ENCODE measurements around the gene KLHL17.
A peak's percentile ranks its signal among the peaks of the same experiment; 100 is the strongest.

Gene KLHL17

GRCh38 chr1:921011-921837 is 39.2 kb upstream of the KLHL17 start:
- intact Hi-C loops (cut with DNase I) = no loop called here
- DNase-seq = peak in 7 of 10 donors; percentile 31 to 82 (median 56)

GRCh38 chr1:923131-923990 is 37.0 kb upstream of the KLHL17 start, which contains the start of gene SAMD11:
SAMD11 (plus strand) TSS chr1:923923; CDS start chr1:924432, 509 bp downstream.
- peak; percentile 69 to 97 (median 82) for DNase-seq
- intact Hi-C loops (cut with DNase I) = no loop called here

GRCh38 chr1:923991-924655 is 36.3 kb upstream of the KLHL17 start:
- intact Hi-C loops (cut with DNase I) = no loop called here
- no peak for DNase-seq

GRCh38 chr1:924656-925560 is 35.5 kb upstream of the KLHL17 start:
- no peak for DNase-seq
- intact Hi-C loops (cut with DNase I) = no loop called here

DNA sequence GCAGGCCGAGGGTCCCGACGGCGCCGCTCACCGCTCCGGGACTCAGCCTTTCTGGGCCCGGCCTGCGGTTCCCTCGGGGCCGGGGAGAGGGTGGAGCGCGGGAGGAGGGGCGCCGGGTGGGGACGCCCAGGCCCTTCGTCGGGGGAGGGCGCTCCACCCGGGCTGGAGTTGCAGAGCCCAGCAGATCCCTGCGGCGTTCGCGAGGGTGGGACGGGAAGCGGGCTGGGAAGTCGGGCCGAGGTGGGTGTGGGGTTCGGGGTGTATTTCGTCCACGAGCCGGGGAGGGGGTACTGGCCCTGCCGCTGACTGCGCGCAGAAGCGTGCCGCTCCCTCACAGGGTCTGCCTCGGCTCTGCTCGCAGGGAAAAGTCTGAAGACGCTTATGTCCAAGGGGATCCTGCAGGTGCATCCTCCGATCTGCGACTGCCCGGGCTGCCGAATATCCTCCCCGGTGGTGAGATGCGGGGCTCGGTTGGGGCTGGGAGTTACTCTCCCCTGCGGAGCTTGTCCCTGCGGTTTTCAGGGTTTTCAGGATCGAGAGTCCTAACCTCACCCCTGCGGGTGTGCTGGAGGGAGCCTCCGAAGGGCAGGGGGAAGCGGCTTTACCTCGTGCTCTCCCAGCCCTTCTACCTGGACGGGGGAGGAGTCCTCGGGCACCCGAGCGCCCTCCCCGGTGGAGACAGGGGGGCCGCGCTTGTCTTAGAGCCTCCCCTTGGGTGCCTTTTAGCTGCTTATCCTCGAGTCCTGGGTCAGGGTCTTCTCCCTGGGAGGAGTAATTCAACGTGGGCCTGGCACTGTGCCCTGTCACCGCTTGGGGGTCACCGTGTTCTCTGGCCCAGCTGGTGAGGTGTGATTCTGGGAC is 34.6 kb upstream of the KLHL17 start:
- intact Hi-C loops (cut with DNase I) = no loop called here

DNA sequence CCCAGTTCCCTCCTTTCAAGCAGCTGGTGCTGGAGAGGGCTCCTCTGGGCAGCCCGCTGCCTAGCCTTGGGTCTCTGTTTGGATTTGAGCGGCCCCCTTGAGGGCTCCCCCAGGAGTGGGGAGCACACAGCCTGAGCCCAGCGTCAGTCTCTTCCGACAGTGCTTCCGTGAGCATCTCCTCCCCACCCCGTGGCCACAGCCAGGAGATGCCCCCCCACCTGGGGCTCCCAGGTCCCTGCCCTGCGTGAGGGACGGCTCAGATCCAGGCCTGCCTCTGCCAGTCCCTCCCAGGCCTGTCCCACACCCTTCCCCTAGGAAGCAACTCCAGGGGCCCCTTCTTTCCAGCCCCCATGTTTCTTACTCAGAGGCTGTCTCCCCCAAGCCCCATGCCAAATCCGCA is 33.1 kb upstream of the KLHL17 start:
- intact Hi-C loops (cut with DNase I) = no loop called here
- DNase-seq = no peak

More for the DNA sequence above, 34.6 kb upstream of the KLHL17 start:
- DNase-seq = no peak

- no peak for DNase-seq
- intact Hi-C loops (cut with DNase I) = no loop called here
These were observed 32.6 kb upstream of the KLHL17 start for GRCh38 chr1:927748-928147.

GRCh38 chr1:928825-929661 is 31.3 kb upstream of the KLHL17 start:
- DNase-seq = no peak

DNA sequence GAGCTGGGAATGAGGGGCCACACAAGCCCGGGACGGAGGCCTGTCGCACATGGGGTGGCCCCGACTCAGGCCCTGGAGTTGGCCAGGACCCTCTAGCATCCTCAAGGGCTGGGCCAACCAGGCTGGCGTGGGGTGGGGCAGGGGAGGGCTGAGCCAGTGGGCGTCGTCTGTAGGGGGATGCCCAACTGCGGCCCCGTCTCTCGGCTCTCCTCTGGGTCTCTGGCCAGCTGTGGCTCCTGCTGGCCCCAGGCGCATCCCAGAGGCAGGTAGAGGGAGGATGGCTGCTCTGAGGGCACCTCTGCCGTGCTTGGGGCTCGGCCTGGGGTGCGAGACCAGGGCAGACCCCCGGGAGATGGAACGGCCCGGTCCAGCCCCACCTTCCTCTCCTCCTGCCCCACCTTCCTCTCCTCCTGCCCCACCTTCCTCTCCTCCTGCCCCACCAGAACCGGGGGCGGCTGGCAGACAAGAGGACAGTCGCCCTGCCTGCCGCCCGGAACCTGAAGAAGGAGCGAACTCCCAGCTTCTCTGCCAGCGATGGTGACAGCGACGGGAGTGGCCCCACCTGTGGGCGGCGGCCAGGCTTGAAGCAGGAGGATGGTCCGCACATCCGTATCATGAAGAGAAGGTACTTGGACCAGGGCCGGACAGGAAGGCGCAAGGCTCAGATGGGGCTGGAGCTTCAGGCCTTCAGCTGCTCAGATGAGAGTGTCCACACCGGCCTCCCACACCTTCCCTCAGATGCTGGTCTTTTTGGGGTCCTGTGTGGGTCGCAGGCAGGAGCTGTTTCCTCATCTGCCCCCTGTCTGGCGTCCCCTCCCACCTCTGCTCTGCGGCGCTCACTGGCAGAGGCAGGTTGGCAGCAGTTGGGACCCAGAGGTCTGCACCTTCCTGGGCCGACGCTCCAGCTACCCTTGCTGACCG is 30.4 kb upstream of the KLHL17 start:
- intact Hi-C loops (cut with DNase I) = no loop called here
- DNase-seq = no peak

More at GRCh38 chr1:928825-929661, 31.3 kb upstream of the KLHL17 start:
- intact Hi-C loops (cut with DNase I) = no loop called here

GRCh38 chr1:930633-931138 is 29.7 kb upstream of the KLHL17 start:
- DNase-seq = no peak
- intact Hi-C loops (cut with DNase I) = no loop called here

- intact Hi-C loops (cut with DNase I) = no loop called here
- DNase-seq = no peak
These were observed 28.8 kb upstream of the KLHL17 start for GRCh38 chr1:931380-932172.

GRCh38 chr1:932173-932510 is 28.2 kb upstream of the KLHL17 start:
- intact Hi-C loops (cut with DNase I) = no loop called here
- DNase-seq = no peak

GRCh38 chr1:932776-933602 is 27.4 kb upstream of the KLHL17 start:
- intact Hi-C loops (cut with DNase I) = no loop called here
- no peak for DNase-seq

- no peak for DNase-seq
These were observed 26.8 kb upstream of the KLHL17 start for GRCh38 chr1:933603-933940.

GRCh38 chr1:934991-935750 is 25.2 kb upstream of the KLHL17 start:
- DNase-seq = no peak
- intact Hi-C loops (cut with DNase I) = no loop called here

More at GRCh38 chr1:933603-933940, 26.8 kb upstream of the KLHL17 start:
- intact Hi-C loops (cut with DNase I) = no loop called here
